Mammary epithelial cell (primary cell): ENCODE data around the gene FAM149B1.

ENCODE experiments used
- EZH2 ChIP-seq: IDR thresholded peaks from 2 replicates; pipeline ENCODE4 v1.6.1; 2012; ENCODE audit warnings: low read length, inconsistent platforms, borderline replicate concordance
- TF ChIP-seq, protein P1 (sequence below), 2 donors: IDR thresholded peaks in 1 of 2; conservative IDR thresholded peaks in 1 of 2; 2 replicates each; pipeline ENCODE4 v1.5.1; 2011 to 2012; ENCODE audit warnings: inconsistent platforms in 2 of 2, low read length in 2 of 2, mild to moderate bottlenecking in 2 of 2, control low read depth in 1 of 2, low read depth in 1 of 2; ENCODE audit not compliant: insufficient read depth in 1 of 2; ENCODE audit errors: extremely low read depth in 1 of 2

DNA sequence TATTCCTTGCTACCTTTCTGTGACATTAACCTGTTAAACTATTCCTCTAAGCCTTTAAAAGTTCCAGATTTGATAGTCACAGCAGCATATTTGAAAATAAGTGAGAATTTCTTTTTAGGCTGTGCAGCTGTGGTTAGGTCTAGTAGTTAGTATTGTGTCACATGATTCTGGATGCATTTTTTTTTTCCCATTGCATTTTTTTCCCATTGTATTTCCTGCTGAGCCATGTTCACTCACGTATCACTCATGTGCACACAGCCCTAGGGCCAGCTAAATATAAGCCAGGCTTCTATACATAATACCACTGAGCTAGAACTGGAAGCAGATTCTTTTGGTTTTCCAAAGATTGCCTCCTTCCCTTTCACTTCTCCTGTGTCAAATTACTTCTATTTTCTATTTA is 41.8 kb downstream of the FAM149B1 start:
- TF ChIP-seq EZH2: no peak
- TF ChIP-seq, protein P1, sequence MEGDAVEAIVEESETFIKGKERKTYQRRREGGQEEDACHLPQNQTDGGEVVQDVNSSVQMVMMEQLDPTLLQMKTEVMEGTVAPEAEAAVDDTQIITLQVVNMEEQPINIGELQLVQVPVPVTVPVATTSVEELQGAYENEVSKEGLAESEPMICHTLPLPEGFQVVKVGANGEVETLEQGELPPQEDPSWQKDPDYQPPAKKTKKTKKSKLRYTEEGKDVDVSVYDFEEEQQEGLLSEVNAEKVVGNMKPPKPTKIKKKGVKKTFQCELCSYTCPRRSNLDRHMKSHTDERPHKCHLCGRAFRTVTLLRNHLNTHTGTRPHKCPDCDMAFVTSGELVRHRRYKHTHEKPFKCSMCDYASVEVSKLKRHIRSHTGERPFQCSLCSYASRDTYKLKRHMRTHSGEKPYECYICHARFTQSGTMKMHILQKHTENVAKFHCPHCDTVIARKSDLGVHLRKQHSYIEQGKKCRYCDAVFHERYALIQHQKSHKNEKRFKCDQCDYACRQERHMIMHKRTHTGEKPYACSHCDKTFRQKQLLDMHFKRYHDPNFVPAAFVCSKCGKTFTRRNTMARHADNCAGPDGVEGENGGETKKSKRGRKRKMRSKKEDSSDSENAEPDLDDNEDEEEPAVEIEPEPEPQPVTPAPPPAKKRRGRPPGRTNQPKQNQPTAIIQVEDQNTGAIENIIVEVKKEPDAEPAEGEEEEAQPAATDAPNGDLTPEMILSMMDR (conservative IDR thresholded peaks at IDR 0.05 in 1 of 2, IDR thresholded peaks at IDR 0.05 in 1 of 2; ENCODE audit: extremely low read depth in 1 of 2, insufficient read depth in 1 of 2, low read depth in 1 of 2, low read length in 2 of 2): no peak
